Pancreas (tissue), 10 donors: Measurements from ENCODE around the gene SGMS2. TPM values are rescaled to one million over a fixed set of nuclear protein-coding genes. Genes with fewer than 3 reads are reported as not detected.

Source experiments
- ATAC-seq, 4 donors: fragments of 200-7000 bp; cut with Tn5 transposase; one replicate each; pipeline versions ENCODE4 v1.8.0 to v1.9.1; 2020; ENCODE audit warnings: mild to moderate bottlenecking in 4 of 4, moderate library complexity in 4 of 4
- DNase-seq, 6 donors: peaks; one replicate each; pipeline ENCODE4 v3.0.0-alpha.2; 2020
- FAIRE-seq: peaks from 2 replicates; lab custom pipeline; 2012; peaks lifted over from hg19 to GRCh38; lab: Jason Lieb, UNC
- H3K27ac ChIP-seq, 4 donors: fragments of 200-600 bp; sonication (generic); 1 replicate in 3 of 4; 2 replicates in 1 of 4; pipeline versions ENCODE4 v1.5.0 to v1.8.0; 2020
- H3K27me3 ChIP-seq, 4 donors: fragments of 200-600 bp; one replicate each; pipeline ENCODE4 v1.8.0; 2021
- H3K36me3 ChIP-seq, 3 donors: fragments of 200-600 bp; sonication (generic) in 1 of 3; one replicate each; pipeline versions ENCODE4 v1.5.0 to v1.8.0; 2020 to 2021
- H3K4me1 ChIP-seq, 3 donors: fragments of 200-600 bp; one replicate each; pipeline ENCODE4 v1.8.0; 2021
- H3K4me3 ChIP-seq, 4 donors: fragments of 200-600 bp; sonication (generic) in 2 of 4; one replicate each; pipeline versions ENCODE4 v1.5.0 to v1.8.0; 2020 to 2021
- H3K9me3 ChIP-seq, 4 donors: fragments of 200-600 bp; one replicate each; pipeline ENCODE4 v1.8.0; 2021
- WGBS, 2 donors: extraction: QIAGEN DNeasy Blood & Tissue Kit; methylation state at CpG; one replicate each; pipeline ENCODE4 v1.1.7; 2013; 5-methylcytosine and 5-hydroxymethylcytosine counted together
- intact Hi-C, 3 donors: fragments of 100-400 bp; cut with DNase I; formaldehyde crosslinking; loops; one replicate each; pipeline versions ENCODE4 v1.11.1 to v1.14.2; 2022
- polyA plus RNA-seq, 2 donors: library from polyadenylated mRNA; stranded (reverse); fragments of 200-250 nt; gene quantifications; one replicate each; pipeline ENCODE4 v1.2.3, GENCODE V29; 2013
- total RNA-seq, 6 donors: library from RNA; stranded (reverse); fragmentation: NEBNext Ultra II Directional in 4 of 6; extraction: Animal tissue kit (Norgen Biotek cat#: 25700) in 4 of 6; gene quantifications; one replicate each; pipeline versions ENCODE4 v1.2.1 to v1.2.4, GENCODE V29; 2021 to 2023
- TF ChIP-seq, protein P1 (sequence below), 4 donors: fragments of 200-600 bp; sonication (generic) in 3 of 4; IDR thresholded peaks; one replicate each; pipeline versions ENCODE4 v1.5.0 to v1.8.0; 2021; ENCODE audit warnings: antibody characterized with exemption in 4 of 4
- donor health status: healthy with polysubstance abuse.
- donor health status: DM: no; HTN: no; CAD: no; lungs with moderate emphysema.
- donor health status: DM: no; HTN: no; CAD: no.
- donor health status: control.
- donor health status: control.
- donor health status: Bipolar disorder and iron deficiency.
- donor health status: DM: yes; HTN: yes; CAD: no.
- donor health status: DM: no; HTN: no; CAD: no.
- donor health status: DM: no; HTN: no; CAD: no.
- donor health status: DM: yes; HTN: yes; CAD: no.

Gene SGMS2
- total and polyA plus RNA-seq, 8 donors: 1.6 to 25.4 (median 12.6) TPM

- TF ChIP-seq, protein P1, sequence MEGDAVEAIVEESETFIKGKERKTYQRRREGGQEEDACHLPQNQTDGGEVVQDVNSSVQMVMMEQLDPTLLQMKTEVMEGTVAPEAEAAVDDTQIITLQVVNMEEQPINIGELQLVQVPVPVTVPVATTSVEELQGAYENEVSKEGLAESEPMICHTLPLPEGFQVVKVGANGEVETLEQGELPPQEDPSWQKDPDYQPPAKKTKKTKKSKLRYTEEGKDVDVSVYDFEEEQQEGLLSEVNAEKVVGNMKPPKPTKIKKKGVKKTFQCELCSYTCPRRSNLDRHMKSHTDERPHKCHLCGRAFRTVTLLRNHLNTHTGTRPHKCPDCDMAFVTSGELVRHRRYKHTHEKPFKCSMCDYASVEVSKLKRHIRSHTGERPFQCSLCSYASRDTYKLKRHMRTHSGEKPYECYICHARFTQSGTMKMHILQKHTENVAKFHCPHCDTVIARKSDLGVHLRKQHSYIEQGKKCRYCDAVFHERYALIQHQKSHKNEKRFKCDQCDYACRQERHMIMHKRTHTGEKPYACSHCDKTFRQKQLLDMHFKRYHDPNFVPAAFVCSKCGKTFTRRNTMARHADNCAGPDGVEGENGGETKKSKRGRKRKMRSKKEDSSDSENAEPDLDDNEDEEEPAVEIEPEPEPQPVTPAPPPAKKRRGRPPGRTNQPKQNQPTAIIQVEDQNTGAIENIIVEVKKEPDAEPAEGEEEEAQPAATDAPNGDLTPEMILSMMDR (IDR thresholded peaks at IDR 0.05): no peak
- DNase-seq: no peak
- intact Hi-C loops: no loop called here
Observed at GRCh38 chr4:107791902-107792301, 32.8 kb upstream of the SGMS2 start.

DNA sequence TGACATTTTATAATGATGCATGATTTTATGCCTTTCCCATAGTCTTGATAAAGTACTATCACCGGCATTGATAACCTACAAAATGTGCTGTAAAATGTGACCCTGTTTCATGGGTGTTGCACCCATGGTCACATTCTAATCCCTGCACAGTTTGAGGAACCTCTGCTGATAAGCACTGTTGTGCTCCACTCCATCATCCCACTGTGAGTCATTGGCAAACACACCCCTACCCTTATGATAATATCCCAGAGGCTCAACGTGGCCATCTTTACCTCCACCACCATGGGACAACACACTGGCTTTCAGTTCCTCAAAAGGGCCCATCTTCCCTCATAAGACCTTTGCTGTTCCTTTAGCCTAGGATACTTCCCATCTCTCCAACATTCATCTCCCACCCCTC lies 32.0 kb upstream of the SGMS2 start:
- ATAC-seq (no peak), FAIRE-seq (no peak), DNase-seq (no peak)
- Histone ChIP-seq H3K36me3 (no peaks in the 10 kb centered on the region), H3K27ac (no peak overlapping the region), H3K4me1 (no peaks in the 10 kb centered on the region), H3K4me3 (no peak overlapping the region), H3K27me3 (no peaks in the 10 kb centered on the region), H3K9me3 (no peaks in the 10 kb centered on the region)
- TF ChIP-seq, protein P1 (IDR thresholded peaks at IDR 0.05): no peak
- intact Hi-C loops: no loop called here
- 51 to 56% methylated on average over 2 of the region's 2 CpGs for WGBS, 2 donors

More at GRCh38 chr4:107791902-107792301, 32.8 kb upstream of the SGMS2 start:
- H3K4me1 ChIP-seq: no peaks in the 10 kb centered on the region
- FAIRE-seq (no peak), ATAC-seq (no peak)
- WGBS, 2 donors: 77 to 86% methylated on average over 3 of the region's 3 CpGs
- H3K4me3 ChIP-seq: no peak overlapping the region
- H3K27ac ChIP-seq: no peak overlapping the region
- no peaks in the 10 kb centered on the region for H3K27me3 ChIP-seq
- no peaks in the 10 kb centered on the region for H3K9me3 ChIP-seq
- no peaks in the 10 kb centered on the region for H3K36me3 ChIP-seq

DNA sequence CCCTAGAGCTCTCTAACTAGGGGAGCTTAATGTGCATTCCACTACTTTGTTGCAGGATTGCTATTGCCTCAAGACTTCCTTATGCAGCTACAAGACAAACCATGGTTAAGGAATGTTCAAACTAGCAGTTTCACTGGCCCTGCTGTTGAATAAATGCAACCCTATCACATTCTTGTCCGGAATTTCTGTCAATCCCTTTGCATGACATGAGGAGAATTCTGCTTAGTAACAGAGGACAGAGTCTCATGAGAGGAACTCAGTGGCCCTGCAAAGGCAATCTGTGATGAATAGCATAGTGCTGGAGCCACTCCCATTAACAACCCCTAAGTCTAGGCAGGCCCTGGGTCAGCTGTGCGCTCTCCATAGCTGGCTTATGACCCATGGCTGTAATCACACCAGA lies 30.7 kb upstream of the SGMS2 start:
- Histone ChIP-seq H3K4me3 (no peak overlapping the region), H3K4me1 (no peaks in the 10 kb centered on the region), H3K27ac (no peak overlapping the region), H3K36me3 (no peaks in the 10 kb centered on the region), H3K27me3 (no peaks in the 10 kb centered on the region), H3K9me3 (no peaks in the 10 kb centered on the region)
- FAIRE-seq: no peak
- TF ChIP-seq, protein P1 (IDR thresholded peaks at IDR 0.05): no peak
- ATAC-seq: no peak
- 72 to 75% methylated on average over 2 of the region's 2 CpGs for WGBS, 2 donors
- DNase-seq: no peak
- intact Hi-C loops: no loop called here

DNA sequence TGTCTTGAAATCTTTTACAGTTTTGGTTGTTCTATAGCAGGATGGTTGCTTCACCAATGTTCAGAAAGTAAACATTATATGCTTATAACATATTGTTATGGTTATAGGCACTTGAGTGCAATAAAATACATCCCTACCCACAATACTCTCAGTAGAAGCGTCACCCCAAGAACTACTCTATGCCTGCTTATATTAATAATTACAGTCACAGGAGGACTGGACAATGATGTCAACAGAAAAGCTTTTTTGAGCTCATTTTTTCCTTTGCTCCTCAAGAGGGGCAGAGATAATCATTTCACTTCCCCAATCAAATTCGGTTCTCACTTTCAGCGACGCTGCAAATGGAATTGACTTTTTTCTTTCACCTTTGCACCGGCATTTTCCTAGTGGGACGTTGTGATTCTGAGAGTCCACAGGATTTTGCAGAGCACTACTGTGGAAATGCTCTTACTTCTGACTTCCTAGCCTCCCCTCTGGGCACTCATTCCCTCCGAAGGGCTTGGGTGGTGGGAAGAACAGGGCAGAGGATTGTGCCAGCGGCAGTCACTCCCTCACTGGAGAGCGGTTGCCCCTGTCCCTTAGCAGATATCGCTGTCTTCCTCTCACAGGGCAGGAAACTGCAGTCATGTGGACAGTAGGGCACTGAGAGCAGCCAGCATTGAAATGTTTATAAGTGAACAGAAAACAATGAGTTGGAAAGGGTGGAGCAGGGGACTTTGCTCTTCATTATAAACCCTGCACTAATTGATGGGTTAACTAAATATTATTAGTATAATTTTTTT lies 24.9 kb upstream of the SGMS2 start:
- FAIRE-seq (no peak), ATAC-seq (peak in 2 of 4 donors; percentile 61 to 63), DNase-seq (no peak)
- H3K4me1 ChIP-seq: no peaks in the 10 kb centered on the region
- TF ChIP-seq, protein P1 (IDR thresholded peaks at IDR 0.05): no peak
- peak overlapping the region in 1 of 4 donors; percentile 17 for H3K4me3 ChIP-seq
- 54 to 58% methylated on average over 10 of the region's 10 CpGs for WGBS, 2 donors
- H3K27me3 ChIP-seq: no peaks in the 10 kb centered on the region
- H3K36me3 ChIP-seq: no peaks in the 10 kb centered on the region
- H3K27ac ChIP-seq: no peak overlapping the region
- intact Hi-C loops: no loop called here
- H3K9me3 ChIP-seq: no peaks in the 10 kb centered on the region

DNA sequence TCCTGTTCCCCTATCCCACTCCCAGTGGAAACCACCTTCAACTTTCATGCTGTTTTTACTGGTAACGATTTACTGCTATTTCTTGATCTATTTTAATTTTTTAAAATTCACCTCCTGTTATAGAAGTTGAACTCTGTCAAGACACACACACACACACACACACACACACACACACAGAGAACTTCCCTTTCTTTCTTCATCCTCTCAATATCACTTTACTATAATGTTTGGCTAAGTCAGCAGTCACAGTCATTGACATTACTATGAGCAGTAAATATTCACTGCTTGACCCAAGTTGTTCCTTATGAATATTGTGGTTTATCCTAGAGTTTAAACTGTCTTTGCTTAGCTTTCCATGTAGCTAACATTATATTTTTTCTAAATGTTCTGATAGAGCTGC lies 24.0 kb upstream of the SGMS2 start:
- 71 to 84% methylated on average over 1 of the region's 1 CpG for WGBS, 2 donors
- DNase-seq (no peak), FAIRE-seq (no peak), ATAC-seq (peak in 2 of 4 donors; percentile 52 to 53)
- no peak overlapping the region for H3K27ac ChIP-seq
- intact Hi-C loops: no loop called here
- TF ChIP-seq, protein P1 (IDR thresholded peaks at IDR 0.05): no peak
- no peaks in the 10 kb centered on the region for H3K4me1 ChIP-seq
- H3K27me3 ChIP-seq: no peaks in the 10 kb centered on the region
- no peaks in the 10 kb centered on the region for H3K36me3 ChIP-seq
- H3K4me3 ChIP-seq: no peak overlapping the region
- no peaks in the 10 kb centered on the region for H3K9me3 ChIP-seq
